Transverse colon (tissue), 4 donors: ENCODE data around the gene GRM8.

Experiments
- POLR2AphosphoS5 ChIP-seq, 3 donors: sonication (generic); formaldehyde crosslinking; IDR thresholded peaks; one replicate each; pipeline ENCODE4 v1.6.1; 2016; ENCODE audit warnings: antibody characterized with exemption in 3 of 3
- TF ChIP-seq, protein P1 (sequence below), 5 experiments: fragments of 200-600 bp in 3 of 5; fragments of 450-650 bp in 2 of 5; sonication (generic) in 3 of 5; IDR thresholded peaks; 1 replicate in 2 of 5; 2 replicates in 3 of 5; pipeline ENCODE4 v1.5.1; 2016 to 2017; ENCODE audit warnings: antibody characterized with exemption in 5 of 5, inconsistent platforms in 3 of 5, mild to moderate bottlenecking in 2 of 5, moderate library complexity in 1 of 5

DNA sequence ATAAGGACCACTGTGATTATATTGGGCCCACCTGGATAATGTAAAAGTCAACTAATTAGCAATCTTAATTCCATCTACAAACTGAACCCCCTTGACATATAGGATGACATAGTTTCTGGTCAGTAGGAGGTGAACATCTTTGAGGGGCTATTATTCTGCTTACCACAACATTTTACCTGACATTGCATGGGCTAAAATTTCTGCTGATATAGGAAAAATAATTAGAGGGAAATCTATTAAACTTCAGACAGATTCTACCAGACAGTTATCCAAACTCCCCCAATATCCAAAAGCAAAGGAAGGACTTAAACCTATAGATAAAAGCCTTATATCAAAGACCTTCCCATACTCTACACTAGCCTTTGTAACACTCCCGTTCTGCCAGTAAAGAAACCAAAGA is 443.6 kb downstream of the GRM8 start:
- TF ChIP-seq, protein P1, sequence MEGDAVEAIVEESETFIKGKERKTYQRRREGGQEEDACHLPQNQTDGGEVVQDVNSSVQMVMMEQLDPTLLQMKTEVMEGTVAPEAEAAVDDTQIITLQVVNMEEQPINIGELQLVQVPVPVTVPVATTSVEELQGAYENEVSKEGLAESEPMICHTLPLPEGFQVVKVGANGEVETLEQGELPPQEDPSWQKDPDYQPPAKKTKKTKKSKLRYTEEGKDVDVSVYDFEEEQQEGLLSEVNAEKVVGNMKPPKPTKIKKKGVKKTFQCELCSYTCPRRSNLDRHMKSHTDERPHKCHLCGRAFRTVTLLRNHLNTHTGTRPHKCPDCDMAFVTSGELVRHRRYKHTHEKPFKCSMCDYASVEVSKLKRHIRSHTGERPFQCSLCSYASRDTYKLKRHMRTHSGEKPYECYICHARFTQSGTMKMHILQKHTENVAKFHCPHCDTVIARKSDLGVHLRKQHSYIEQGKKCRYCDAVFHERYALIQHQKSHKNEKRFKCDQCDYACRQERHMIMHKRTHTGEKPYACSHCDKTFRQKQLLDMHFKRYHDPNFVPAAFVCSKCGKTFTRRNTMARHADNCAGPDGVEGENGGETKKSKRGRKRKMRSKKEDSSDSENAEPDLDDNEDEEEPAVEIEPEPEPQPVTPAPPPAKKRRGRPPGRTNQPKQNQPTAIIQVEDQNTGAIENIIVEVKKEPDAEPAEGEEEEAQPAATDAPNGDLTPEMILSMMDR (IDR thresholded peaks at IDR 0.05), result no peak
- no peak for TF ChIP-seq POLR2AphosphoS5 (IDR thresholded peaks at IDR 0.05)
